Liver (tissue), 9 donors: ENCODE measurements around the gene TMEM234. TPM values are rescaled to one million over a fixed set of nuclear protein-coding genes. Genes with fewer than 3 reads are reported as not detected.

ENCODE experiments used
- DNase-seq: peaks from one replicate; pipeline ENCODE4 v3.0.0-alpha.2; 2017; ENCODE audit warnings: low spot score
- H3K27ac ChIP-seq, 2 donors: one replicate each; pipeline ENCODE4 v1.7.0; 2013; ENCODE audit warnings: inconsistent platforms in 2 of 2, low read length in 2 of 2, control low read depth in 1 of 2, low read depth in 1 of 2, mild to moderate bottlenecking in 1 of 2
- H3K27me3 ChIP-seq, 4 donors: one replicate each; pipeline versions ENCODE4 v1.6.1 to v1.7.0; 2013; ENCODE audit warnings: low read length in 3 of 4, inconsistent platforms in 1 of 4, mild to moderate bottlenecking in 1 of 4, moderate library complexity in 1 of 4; ENCODE audit not compliant: control insufficient read depth in 4 of 4, insufficient read depth in 4 of 4
- H3K36me3 ChIP-seq, 4 donors: one replicate each; pipeline versions ENCODE4 v1.6.1 to v1.7.0; 2013; ENCODE audit warnings: low read length in 3 of 4, mild to moderate bottlenecking in 3 of 4, low read depth in 1 of 4, moderate library complexity in 1 of 4; ENCODE audit not compliant: control insufficient read depth in 4 of 4, insufficient read depth in 3 of 4
- H3K4me1 ChIP-seq, 4 donors: one replicate each; pipeline versions ENCODE4 v1.6.1 to v1.7.0; 2013; ENCODE audit warnings: low read length in 3 of 4, mild to moderate bottlenecking in 3 of 4, moderate library complexity in 1 of 4; ENCODE audit not compliant: control insufficient read depth in 4 of 4, insufficient read depth in 4 of 4
- H3K4me3 ChIP-seq, 3 donors: one replicate each; pipeline versions ENCODE4 v1.6.1 to v1.7.0; 2013; ENCODE audit warnings: low read length in 3 of 3, control low read depth in 1 of 3, low read depth in 1 of 3, mild to moderate bottlenecking in 1 of 3
- H3K9ac ChIP-seq, 2 donors: one replicate each; pipeline ENCODE4 v1.7.0; 2013; ENCODE audit warnings: low read length in 2 of 2, mild to moderate bottlenecking in 2 of 2, moderate library complexity in 2 of 2, control low read depth in 1 of 2, low read depth in 1 of 2
- H3K9me3 ChIP-seq, 4 donors: one replicate each; pipeline versions ENCODE4 v1.6.1 to v1.7.0; 2013; ENCODE audit warnings: low read length in 3 of 4; ENCODE audit not compliant: control insufficient read depth in 4 of 4
- EGR1 ChIP-seq, 2 donors: IDR thresholded peaks; 2 replicates each; pipeline ENCODE4 v1.6.1; 2016 to 2018; ENCODE audit warnings: antibody characterized with exemption in 2 of 2, low read depth in 2 of 2
- FOXA1 ChIP-seq: IDR thresholded peaks from 2 replicates; pipeline ENCODE4 v1.6.1; 2016; ENCODE audit warnings: antibody characterized with exemption
- FOXA2 ChIP-seq: IDR thresholded peaks from 2 replicates; pipeline ENCODE4 v1.6.1; 2016; ENCODE audit warnings: antibody characterized with exemption
- GABPA ChIP-seq, 2 donors: IDR thresholded peaks in 1 of 2; conservative IDR thresholded peaks in 1 of 2; 2 replicates each; pipeline ENCODE4 v1.6.1; 2016; ENCODE audit warnings: antibody characterized with exemption in 2 of 2, mild to moderate bottlenecking in 1 of 2, moderate library complexity in 1 of 2
- HNF4A ChIP-seq, 2 donors: conservative IDR thresholded peaks; 2 replicates each; pipeline ENCODE4 v1.6.1; 2016; ENCODE audit warnings: antibody characterized with exemption in 2 of 2, mild to moderate bottlenecking in 2 of 2
- HNF4G ChIP-seq: IDR thresholded peaks from 2 replicates; pipeline ENCODE4 v1.6.1; 2016; ENCODE audit warnings: antibody characterized with exemption
- JUND ChIP-seq, 2 donors: IDR thresholded peaks; 2 replicates each; pipeline ENCODE4 v1.6.1; 2016; ENCODE audit warnings: antibody characterized with exemption in 2 of 2
- NR2F2 ChIP-seq: IDR thresholded peaks from 2 replicates; pipeline ENCODE4 v1.6.1; 2016; ENCODE audit warnings: antibody characterized with exemption
- RAD21 ChIP-seq, 2 donors: IDR thresholded peaks; 2 replicates each; pipeline ENCODE4 v1.6.1; 2016; ENCODE audit warnings: antibody characterized with exemption in 2 of 2, mild to moderate bottlenecking in 2 of 2
- REST ChIP-seq: IDR thresholded peaks from 2 replicates; pipeline ENCODE4 v1.6.1; 2016; ENCODE audit warnings: antibody characterized with exemption, mild to moderate bottlenecking
- SP1 ChIP-seq: IDR thresholded peaks from 2 replicates; pipeline ENCODE4 v1.6.1; 2018; ENCODE audit warnings: antibody characterized with exemption, mild to moderate bottlenecking
- WGBS: extraction: QIAGEN DNeasy Blood & Tissue Kit; methylation state at CpG from one replicate; pipeline ENCODE4 v1.1.7; 2013; 5-methylcytosine and 5-hydroxymethylcytosine counted together
- polyA plus RNA-seq, 2 donors: library from polyadenylated mRNA; stranded (reverse) in 1 of 2; unstranded in 1 of 2; fragments of 200-250 nt in 1 of 2; fragments of >200 nt in 1 of 2; fragmentation: Nextera tagmentation in 1 of 2; extraction: Ambion mirVana in 1 of 2; gene quantifications; one replicate each; pipeline versions ENCODE4 v1.2.1 to v1.2.3, GENCODE V29; 2013 to 2015
- total RNA-seq, 2 donors: library from RNA; depleted of rRNA; stranded (reverse); fragments of >200 nt; gene quantifications; one replicate each; pipeline ENCODE4 v1.2.3, GENCODE V29; 2014
- TF ChIP-seq, protein P1 (sequence below): fragments of 150-350 bp; IDR thresholded peaks from 2 replicates; pipeline ENCODE4 v1.5.1; 2017; ENCODE audit warnings: improper control_type of control experiment, low read depth, low read length; ENCODE audit not compliant: missing input control
- TF ChIP-seq, protein P2 (sequence below): IDR thresholded peaks from 2 replicates; pipeline ENCODE4 v1.6.1; 2016; ENCODE audit warnings: antibody characterized with exemption
- donor health status: healthy.
- donor health status: healthy.
- donor health status: healthy.
- donor health status: healthy.
- donor health status: healthy.

TMEM234 gene
- total and polyA plus RNA-seq, 4 donors, result 5.4 to 6.8 (median 6.1) TPM

GRCh38 chr1:32257227-32257508 lies 35.0 kb upstream of the TMEM234 start:
- Histone ChIP-seq H3K9me3 (no peaks in the 10 kb centered on the region), H3K4me1 (peaks cover 0 to 8% (median 4%) of the 10 kb centered on the region in 4 donors), H3K9ac (no peak overlapping the region), H3K27ac (no peak overlapping the region), H3K27me3 (no peaks in the 10 kb centered on the region), H3K4me3 (no peak overlapping the region), H3K36me3 (no peaks in the 10 kb centered on the region)
- DNase-seq, result no peak
- WGBS, result 96% methylated on average over 6 of the region's 6 CpGs
- TF ChIP-seq, protein P1, sequence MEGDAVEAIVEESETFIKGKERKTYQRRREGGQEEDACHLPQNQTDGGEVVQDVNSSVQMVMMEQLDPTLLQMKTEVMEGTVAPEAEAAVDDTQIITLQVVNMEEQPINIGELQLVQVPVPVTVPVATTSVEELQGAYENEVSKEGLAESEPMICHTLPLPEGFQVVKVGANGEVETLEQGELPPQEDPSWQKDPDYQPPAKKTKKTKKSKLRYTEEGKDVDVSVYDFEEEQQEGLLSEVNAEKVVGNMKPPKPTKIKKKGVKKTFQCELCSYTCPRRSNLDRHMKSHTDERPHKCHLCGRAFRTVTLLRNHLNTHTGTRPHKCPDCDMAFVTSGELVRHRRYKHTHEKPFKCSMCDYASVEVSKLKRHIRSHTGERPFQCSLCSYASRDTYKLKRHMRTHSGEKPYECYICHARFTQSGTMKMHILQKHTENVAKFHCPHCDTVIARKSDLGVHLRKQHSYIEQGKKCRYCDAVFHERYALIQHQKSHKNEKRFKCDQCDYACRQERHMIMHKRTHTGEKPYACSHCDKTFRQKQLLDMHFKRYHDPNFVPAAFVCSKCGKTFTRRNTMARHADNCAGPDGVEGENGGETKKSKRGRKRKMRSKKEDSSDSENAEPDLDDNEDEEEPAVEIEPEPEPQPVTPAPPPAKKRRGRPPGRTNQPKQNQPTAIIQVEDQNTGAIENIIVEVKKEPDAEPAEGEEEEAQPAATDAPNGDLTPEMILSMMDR, result no peak
- no peak for TF ChIP-seq EGR1 (IDR thresholded peaks at IDR 0.05; ENCODE audit: low read depth in 2 of 2)
- TF ChIP-seq, protein P2, sequence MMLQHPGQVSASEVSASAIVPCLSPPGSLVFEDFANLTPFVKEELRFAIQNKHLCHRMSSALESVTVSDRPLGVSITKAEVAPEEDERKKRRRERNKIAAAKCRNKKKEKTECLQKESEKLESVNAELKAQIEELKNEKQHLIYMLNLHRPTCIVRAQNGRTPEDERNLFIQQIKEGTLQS, result no peak

DNA sequence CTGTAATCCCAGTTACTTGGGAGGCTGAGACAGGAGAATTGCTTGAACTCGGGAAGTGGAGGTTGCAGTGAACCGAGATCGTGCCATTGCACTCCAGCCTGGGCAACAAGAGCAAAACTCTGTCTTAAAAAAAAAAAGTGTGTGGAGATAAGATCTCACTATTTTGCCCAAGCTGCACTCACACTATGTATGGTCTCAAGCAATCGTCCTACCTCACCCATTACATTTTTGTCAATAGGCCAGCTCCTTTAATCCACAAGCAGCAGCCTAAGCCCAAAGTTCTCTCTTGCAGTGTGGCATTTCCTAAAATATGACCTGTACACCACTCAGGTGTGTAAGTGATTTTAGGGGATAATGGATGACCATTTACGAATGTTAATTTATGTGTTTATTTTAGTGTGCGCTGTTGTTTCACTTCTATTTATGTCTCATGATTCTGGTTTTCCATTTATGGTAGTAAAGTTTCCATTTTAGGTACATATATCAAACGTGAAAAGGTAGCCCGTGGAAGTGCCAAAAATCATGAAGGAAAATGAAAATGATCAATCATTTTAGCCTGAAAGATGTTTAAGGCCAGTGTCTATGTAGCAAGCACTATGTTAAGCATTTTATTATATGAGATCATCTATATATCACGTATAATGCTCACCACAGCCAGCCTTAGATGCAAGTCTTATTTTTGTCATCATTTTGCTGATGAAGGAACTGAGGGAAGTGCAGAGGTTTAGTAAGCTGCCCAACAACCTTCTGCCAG lies 34.5 kb upstream of the TMEM234 start:
- Histone ChIP-seq H3K27me3 (no peaks in the 10 kb centered on the region), H3K27ac (no peak overlapping the region), H3K4me1 (peaks cover 0 to 8% (median 4%) of the 10 kb centered on the region in 4 donors), H3K9ac (no peak overlapping the region), H3K9me3 (no peaks in the 10 kb centered on the region), H3K4me3 (no peak overlapping the region), H3K36me3 (no peaks in the 10 kb centered on the region)
- no peak for DNase-seq
- TF ChIP-seq HNF4A (conservative IDR thresholded peaks at IDR 0.05), result no peak
- TF ChIP-seq GABPA (IDR thresholded peaks at IDR 0.05 in 1 of 2, conservative IDR thresholded peaks at IDR 0.05 in 1 of 2), result no peak
- TF ChIP-seq, protein P2, result no peak
- TF ChIP-seq SP1, result no peak
- no peak for TF ChIP-seq EGR1 (IDR thresholded peaks at IDR 0.05; ENCODE audit: low read depth in 2 of 2)
- TF ChIP-seq REST, result no peak
- no peak for TF ChIP-seq FOXA1
- no peak for TF ChIP-seq NR2F2
- no peak for TF ChIP-seq FOXA2
- TF ChIP-seq RAD21 (IDR thresholded peaks at IDR 0.05), result no peak
- no peak for TF ChIP-seq HNF4G
- TF ChIP-seq JUND (IDR thresholded peaks at IDR 0.05), result no peak
- WGBS, result 83% methylated on average over 9 of the region's 9 CpGs
